GM06990 (cell line): ENCODE data around the gene SGMS2.
"Not testable (repeated sequence)": the region's sequence is repeated elsewhere in the genome, so short reads cannot be mapped to it uniquely, and the experiment has no call there.

Experiments
- DNase-seq: peaks from one replicate; pipeline ENCODE4 v3.0.0-alpha.2; 2011; ENCODE audit not compliant: insufficient read length; ENCODE audit errors: extremely low read depth
- H3K27me3 ChIP-seq: replicated peaks from 2 replicates; pipeline ENCODE4 v1.6.0; 2011; ENCODE audit warnings: low read length; ENCODE audit not compliant: control insufficient read depth, insufficient read depth
- H3K36me3 ChIP-seq: 2 replicates; pipeline ENCODE4 v1.5.1; 2011; ENCODE audit warnings: low read length; ENCODE audit not compliant: control insufficient read depth, insufficient read depth
- H3K4me3 ChIP-seq: replicated peaks from 2 replicates; pipeline ENCODE4 v1.5.1; 2011; ENCODE audit warnings: low read depth, mild to moderate bottlenecking, control low read depth, low read length
- TF ChIP-seq, protein P1 (sequence below): IDR thresholded peaks from 2 replicates; pipeline ENCODE4 v1.5.1; 2011; ENCODE audit warnings: low read length, control low read depth, mild to moderate bottlenecking, inconsistent platforms; ENCODE audit not compliant: insufficient read depth, poor library complexity, severe bottlenecking

The SGMS2 gene

GRCh38 chr4:107922486-107923473 lies 98.0 kb downstream of the SGMS2 start:
- Histone ChIP-seq H3K27me3 (no peaks in the 10 kb centered on the region), H3K4me3 (no peak overlapping the region), H3K36me3 (no peaks in the 10 kb centered on the region)
- TF ChIP-seq, protein P1, sequence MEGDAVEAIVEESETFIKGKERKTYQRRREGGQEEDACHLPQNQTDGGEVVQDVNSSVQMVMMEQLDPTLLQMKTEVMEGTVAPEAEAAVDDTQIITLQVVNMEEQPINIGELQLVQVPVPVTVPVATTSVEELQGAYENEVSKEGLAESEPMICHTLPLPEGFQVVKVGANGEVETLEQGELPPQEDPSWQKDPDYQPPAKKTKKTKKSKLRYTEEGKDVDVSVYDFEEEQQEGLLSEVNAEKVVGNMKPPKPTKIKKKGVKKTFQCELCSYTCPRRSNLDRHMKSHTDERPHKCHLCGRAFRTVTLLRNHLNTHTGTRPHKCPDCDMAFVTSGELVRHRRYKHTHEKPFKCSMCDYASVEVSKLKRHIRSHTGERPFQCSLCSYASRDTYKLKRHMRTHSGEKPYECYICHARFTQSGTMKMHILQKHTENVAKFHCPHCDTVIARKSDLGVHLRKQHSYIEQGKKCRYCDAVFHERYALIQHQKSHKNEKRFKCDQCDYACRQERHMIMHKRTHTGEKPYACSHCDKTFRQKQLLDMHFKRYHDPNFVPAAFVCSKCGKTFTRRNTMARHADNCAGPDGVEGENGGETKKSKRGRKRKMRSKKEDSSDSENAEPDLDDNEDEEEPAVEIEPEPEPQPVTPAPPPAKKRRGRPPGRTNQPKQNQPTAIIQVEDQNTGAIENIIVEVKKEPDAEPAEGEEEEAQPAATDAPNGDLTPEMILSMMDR: no peak
- no peak for DNase-seq

- H3K36me3 ChIP-seq, H3K27me3 ChIP-seq, H3K4me3 ChIP-seq, DNase-seq: not testable (repeated sequence)
Measured at GRCh38 chr4:107925713-107926112, 101.0 kb downstream of the SGMS2 start.

DNA sequence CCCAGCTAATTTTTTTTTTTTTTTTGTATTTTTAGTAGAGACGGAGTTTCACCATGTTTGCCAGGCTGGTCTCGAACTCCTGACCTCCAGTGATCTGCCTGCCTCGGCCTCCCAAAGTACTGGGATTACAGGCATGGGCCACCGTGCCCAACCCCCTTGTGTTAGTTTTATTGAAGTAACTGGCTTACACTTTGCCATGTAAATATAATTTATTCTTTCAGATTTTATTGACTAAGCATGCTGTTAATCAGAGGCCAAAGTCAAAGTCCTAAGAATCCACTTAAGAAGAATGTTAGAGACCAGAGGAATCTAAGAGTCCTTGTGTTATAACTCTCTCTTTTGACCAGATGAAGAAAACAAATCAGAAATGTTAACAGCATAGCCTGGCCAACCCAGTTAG lies 102.1 kb downstream of the SGMS2 start:
- H3K4me3 ChIP-seq, DNase-seq, H3K36me3 ChIP-seq, H3K27me3 ChIP-seq: not testable (repeated sequence)

GRCh38 chr4:107930821-107931774 lies 106.4 kb downstream of the SGMS2 start, which contains the start of gene CYP2U1:
Gene CYP2U1 (plus strand): TSS chr4:107931549. CDS start chr4:107931644, 95 bp downstream.
- peak within 1 kb of the TSS; percentile 84 for H3K4me3 ChIP-seq
- no peaks in the 10 kb centered on the region for H3K27me3 ChIP-seq
- no peaks in the 10 kb centered on the region for H3K36me3 ChIP-seq
- TF ChIP-seq, protein P1: no peak
- DNase-seq: peak; percentile 87

DNA sequence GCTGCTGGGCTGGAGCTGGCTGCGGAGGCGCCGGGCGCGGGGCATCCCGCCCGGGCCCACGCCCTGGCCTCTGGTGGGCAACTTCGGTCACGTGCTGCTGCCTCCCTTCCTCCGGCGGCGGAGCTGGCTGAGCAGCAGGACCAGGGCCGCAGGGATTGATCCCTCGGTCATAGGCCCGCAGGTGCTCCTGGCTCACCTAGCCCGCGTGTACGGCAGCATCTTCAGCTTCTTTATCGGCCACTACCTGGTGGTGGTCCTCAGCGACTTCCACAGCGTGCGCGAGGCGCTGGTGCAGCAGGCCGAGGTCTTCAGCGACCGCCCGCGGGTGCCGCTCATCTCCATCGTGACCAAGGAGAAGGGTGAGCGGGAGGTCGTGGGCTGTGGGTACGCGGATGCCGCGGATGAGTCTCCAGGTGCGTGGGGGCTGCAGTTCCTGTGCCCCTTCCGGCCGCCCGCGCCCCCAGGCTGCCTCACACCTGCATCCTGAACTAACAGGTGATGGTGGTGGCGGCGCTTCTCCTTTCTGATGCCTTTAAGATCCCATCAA lies 107.1 kb downstream of the SGMS2 start:
- peak; percentile 59 for DNase-seq
- Histone ChIP-seq H3K27me3 (no peaks in the 10 kb centered on the region), H3K36me3 (no peaks in the 10 kb centered on the region), H3K4me3 (peak overlapping the region; percentile 84)
- TF ChIP-seq, protein P1: no peak

GRCh38 chr4:107935246-107935645 lies 110.5 kb downstream of the SGMS2 start:
- H3K27me3 ChIP-seq: no peaks in the 10 kb centered on the region
- no peak overlapping the region for H3K4me3 ChIP-seq
- no peaks in the 10 kb centered on the region for H3K36me3 ChIP-seq
- TF ChIP-seq, protein P1: no peak
- no peak for DNase-seq
